Progenitor cell of endocrine pancreas (in vitro differentiated cells): ENCODE data around the gene MEIS2. TPM values are rescaled to one million over a fixed set of nuclear protein-coding genes. Genes with fewer than 3 reads are reported as not detected.
A peak's percentile ranks its signal among the peaks of the same experiment; 100 is the strongest.

Source experiments
- DNase-seq: peaks from one replicate; pipeline ENCODE4 v3.0.0; 2021; ENCODE audit warnings: low spot score; ENCODE audit not compliant: unreplicated experiment
- H3K27ac Mint-ChIP-seq: 2 replicates; pipeline ENCODE4 v1.8.0; 2021; ENCODE audit warnings: mild to moderate bottlenecking, moderate library complexity, mixed read lengths
- H3K27me3 Mint-ChIP-seq: 2 replicates; pipeline ENCODE4 v1.8.0; 2021; ENCODE audit warnings: mixed read lengths
- H3K36me3 Mint-ChIP-seq: 2 replicates; pipeline ENCODE4 v1.8.0; 2022; ENCODE audit warnings: mixed read lengths; ENCODE audit not compliant: insufficient read depth
- H3K4me1 Mint-ChIP-seq: 2 replicates; pipeline ENCODE4 v1.8.0; 2021; ENCODE audit warnings: low read depth, mixed read lengths
- H3K4me3 Mint-ChIP-seq: 2 replicates; pipeline ENCODE4 v1.8.0; 2021; ENCODE audit warnings: low read depth, mild to moderate bottlenecking, moderate library complexity, mixed read lengths
- H3K9me3 Mint-ChIP-seq: 2 replicates; pipeline ENCODE4 v1.8.0; 2021; ENCODE audit warnings: low read depth, mixed read lengths
- CTCF ChIP-seq: fragments of 200-600 bp; sonication (generic); IDR thresholded peaks from one replicate; pipeline ENCODE4 v1.5.0; 2021; ENCODE audit warnings: antibody characterized with exemption, mild to moderate bottlenecking; ENCODE audit not compliant: unreplicated experiment
- total RNA-seq: library from RNA; stranded (reverse); gene quantifications from 2 replicates; pipeline ENCODE4 v1.2.1, GENCODE V29; 2021

The MEIS2 gene
- total RNA-seq, 1 donor from 2014 or later: 133 TPM

- Mint-ChIP-seq H3K27ac (peak overlapping the region; percentile 3), H3K9me3 (no peaks in the 10 kb centered on the region), H3K4me1 (peaks cover 54% of the 10 kb centered on the region), H3K36me3 (no peaks in the 10 kb centered on the region), H3K4me3 (peak overlapping the region; percentile 65), H3K27me3 (peaks cover 39% of the 10 kb centered on the region)
- no peak for DNase-seq
- TF ChIP-seq CTCF: no peak
Measured at GRCh38 chr15:36879568-36880222, 220.7 kb downstream of the MEIS2 start.

- Mint-ChIP-seq H3K27ac (no peak overlapping the region), H3K4me1 (peaks cover 45% of the 10 kb centered on the region), H3K4me3 (no peak overlapping the region), H3K27me3 (peaks cover 39% of the 10 kb centered on the region), H3K9me3 (no peaks in the 10 kb centered on the region), H3K36me3 (no peaks in the 10 kb centered on the region)
- no peak for DNase-seq
- no peak for TF ChIP-seq CTCF
Measured at GRCh38 chr15:36878684-36879262, 221.6 kb downstream of the MEIS2 start.

DNA sequence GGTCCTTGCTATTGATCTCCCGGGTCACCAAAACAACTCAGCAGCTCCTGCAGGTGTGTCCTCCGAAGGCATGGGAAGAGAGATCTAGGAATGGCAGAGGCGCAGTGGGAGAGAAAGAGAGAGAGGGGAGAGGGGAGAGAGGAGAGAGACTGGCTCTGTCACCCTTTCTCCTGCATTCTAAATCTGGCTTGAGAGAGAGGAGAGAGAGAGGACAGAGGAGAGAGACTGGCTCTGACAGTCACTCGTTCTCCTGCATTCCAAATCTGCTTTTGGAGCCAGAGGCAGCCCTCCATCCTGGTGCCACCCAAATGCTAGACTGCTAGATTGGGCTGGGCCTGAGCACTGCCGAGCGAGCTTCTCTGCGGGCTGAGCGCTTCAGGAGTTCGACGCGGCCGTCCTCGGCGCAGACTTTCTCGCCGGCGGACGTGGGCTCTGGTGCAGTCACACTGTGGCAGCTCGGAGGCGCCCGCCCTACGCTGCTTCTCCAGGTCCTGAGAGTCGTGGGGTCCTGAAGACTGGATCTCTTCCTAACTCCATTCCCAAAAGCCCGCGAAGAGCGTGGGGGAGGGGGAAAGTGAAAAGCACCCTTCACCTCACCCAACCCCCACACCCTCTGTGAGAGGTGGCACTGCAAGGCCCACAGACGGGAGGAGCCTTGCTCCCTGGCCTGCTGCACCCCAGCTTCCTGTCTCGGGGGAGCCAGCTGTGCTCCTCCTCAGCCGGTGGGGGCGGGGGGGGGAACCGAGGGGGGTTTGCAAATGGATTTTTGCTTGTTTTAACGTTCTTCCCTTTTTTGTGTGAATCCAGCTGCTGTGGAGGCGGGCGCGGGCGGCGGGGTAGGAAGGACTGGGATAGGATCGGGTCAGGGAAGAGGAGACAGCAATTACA lies 222.3 kb downstream of the MEIS2 start:
- Mint-ChIP-seq H3K27ac (peak overlapping the region; percentile 51), H3K36me3 (no peaks in the 10 kb centered on the region), H3K4me1 (peaks cover 41% of the 10 kb centered on the region), H3K9me3 (no peaks in the 10 kb centered on the region), H3K27me3 (peaks cover 39% of the 10 kb centered on the region), H3K4me3 (peak overlapping the region; percentile 10)
- no peak for TF ChIP-seq CTCF
- DNase-seq: no peak

GRCh38 chr15:36877294-36877693 lies 223.1 kb downstream of the MEIS2 start:
- Mint-ChIP-seq H3K36me3 (no peaks in the 10 kb centered on the region), H3K4me1 (peaks cover 35% of the 10 kb centered on the region), H3K9me3 (no peaks in the 10 kb centered on the region), H3K4me3 (peak overlapping the region; percentile 10), H3K27ac (no peak overlapping the region), H3K27me3 (peaks cover 39% of the 10 kb centered on the region)
- TF ChIP-seq CTCF: no peak
- DNase-seq: no peak

GRCh38 chr15:36875740-36876334 lies 224.5 kb downstream of the MEIS2 start:
- DNase-seq: no peak
- H3K36me3 Mint-ChIP-seq: no peaks in the 10 kb centered on the region
- no peaks in the 10 kb centered on the region for H3K9me3 Mint-ChIP-seq
- no peak overlapping the region for H3K4me3 Mint-ChIP-seq
- no peak for TF ChIP-seq CTCF
- H3K27me3 Mint-ChIP-seq: peaks cover 29% of the 10 kb centered on the region
- no peak overlapping the region for H3K27ac Mint-ChIP-seq
- H3K4me1 Mint-ChIP-seq: peaks cover 26% of the 10 kb centered on the region
